ENCODE results near the gene ARRB1. TPM values are rescaled to one million over a fixed set of nuclear protein-coding genes. Genes with fewer than 3 reads are reported as not detected.

The ARRB1 gene
- total and polyA plus RNA-seq, 2 donors from 2014 or later: 17.6 to 53.8 TPM

- Histone ChIP-seq H3K27ac (ENCODE audit: low read depth in 2 of 2, low read length in 2 of 2) (no peak overlapping the region), H3K4me3 (ENCODE audit: low read length in 3 of 3) (no peak overlapping the region), H3K27me3 (ENCODE audit: control insufficient read depth, insufficient read depth, low read length) (no peaks in the 10 kb centered on the region), H3K4me1 (ENCODE audit: control insufficient read depth in 2 of 3, insufficient read depth in 2 of 3, low read depth in 1 of 3, low read length in 3 of 3) (peaks cover 0 to 9% (median 0%) of the 10 kb centered on the region in 3 donors), H3K9me3 (ENCODE audit: control insufficient read depth in 2 of 3, insufficient read depth in 1 of 3, low read length in 3 of 3) (no peaks in the 10 kb centered on the region), H3K36me3 (ENCODE audit: control insufficient read depth in 2 of 3, insufficient read depth in 3 of 3, low read length in 3 of 3) (no peaks in the 10 kb centered on the region), H3K9ac (ENCODE audit: low read length in 3 of 3) (no peak overlapping the region)
- no peak for TF ChIP-seq CTCF (IDR thresholded peaks at IDR 0.05; ENCODE audit: borderline replicate concordance, extremely low read depth, insufficient read depth)
- FAIRE-seq (no peak), DNase-seq (no peak)
- intact Hi-C loops (cut with DNase I): no loop called here
Measured at GRCh38 chr11:75356613-75357012, 5.2 kb upstream of the ARRB1 start.

DNA sequence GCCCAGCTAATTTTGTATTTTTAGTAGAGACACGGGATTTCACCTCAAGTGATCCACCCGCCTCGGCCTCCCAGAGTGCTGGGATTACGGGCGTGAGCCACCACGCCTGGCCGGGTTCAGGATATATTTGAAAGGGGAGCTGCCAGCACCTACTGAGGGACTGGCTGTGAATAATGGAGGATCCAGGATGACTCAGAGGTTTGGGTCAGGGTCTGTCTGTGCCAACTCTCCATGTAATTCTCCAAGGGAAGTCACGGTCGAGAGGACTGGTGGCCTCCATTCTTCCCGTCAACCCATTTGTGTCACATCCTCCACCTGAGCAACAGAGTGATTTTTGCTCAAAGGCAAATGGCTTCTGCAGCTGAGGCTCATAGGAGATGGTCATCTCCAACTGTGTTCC lies 3.6 kb upstream of the ARRB1 start:
- intact Hi-C loops (cut with DNase I): no loop called here
- Histone ChIP-seq H3K27me3 (ENCODE audit: control insufficient read depth, insufficient read depth, low read length) (no peaks in the 10 kb centered on the region), H3K4me1 (ENCODE audit: control insufficient read depth in 2 of 3, insufficient read depth in 2 of 3, low read depth in 1 of 3, low read length in 3 of 3) (peaks cover 0 to 17% (median 3%) of the 10 kb centered on the region in 3 donors), H3K27ac (ENCODE audit: low read depth in 2 of 2, low read length in 2 of 2) (no peak overlapping the region), H3K4me3 (ENCODE audit: low read length in 3 of 3) (no peak overlapping the region), H3K36me3 (ENCODE audit: control insufficient read depth in 2 of 3, insufficient read depth in 3 of 3, low read length in 3 of 3) (no peaks in the 10 kb centered on the region), H3K9me3 (ENCODE audit: control insufficient read depth in 2 of 3, insufficient read depth in 1 of 3, low read length in 3 of 3) (no peaks in the 10 kb centered on the region), H3K9ac (ENCODE audit: low read length in 3 of 3) (no peak overlapping the region)
- FAIRE-seq: no peak
- DNase-seq: no peak
- TF ChIP-seq CTCF (IDR thresholded peaks at IDR 0.05; ENCODE audit: borderline replicate concordance, extremely low read depth, insufficient read depth): no peak

DNA sequence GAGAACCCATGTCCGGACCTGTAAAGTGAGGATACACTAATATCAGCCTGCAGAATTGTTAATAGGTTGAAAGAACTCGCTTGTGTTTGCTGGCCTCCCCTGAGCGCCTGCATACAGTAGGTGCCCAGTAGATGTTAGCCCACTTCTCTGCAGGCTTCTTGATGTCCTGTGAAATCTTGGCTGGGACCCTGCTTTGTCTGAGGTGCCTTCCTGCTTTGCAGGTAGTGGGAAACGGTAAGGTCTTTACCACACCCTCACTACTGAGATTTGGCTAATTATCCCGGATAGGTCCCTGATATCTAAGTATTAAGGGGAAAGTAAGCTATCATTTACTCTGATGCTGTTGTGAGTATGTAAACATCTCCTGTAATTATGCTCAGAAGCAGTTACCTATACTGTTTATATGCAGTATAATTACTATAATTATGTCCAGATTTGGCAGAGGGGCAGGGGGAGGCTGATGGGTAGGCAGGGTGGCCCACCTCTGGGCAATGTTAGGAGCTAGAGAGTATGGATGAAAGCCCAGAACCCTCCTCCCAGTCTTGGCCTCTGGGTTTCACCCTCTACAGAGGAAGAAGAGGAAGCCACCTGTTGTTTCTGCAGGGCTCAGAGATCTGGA lies 1.2 kb upstream of the ARRB1 start:
- H3K9ac ChIP-seq (ENCODE audit: low read length in 3 of 3): no peak overlapping the region
- no peak for FAIRE-seq
- DNase-seq: peak in 1 of 5 donors; percentile 28
- no peaks in the 10 kb centered on the region for H3K36me3 ChIP-seq (ENCODE audit: control insufficient read depth in 2 of 3, insufficient read depth in 3 of 3, low read length in 3 of 3)
- H3K4me3 ChIP-seq (ENCODE audit: low read length in 3 of 3): peak overlapping the region in 2 of 3 donors; percentile 44 to 70
- intact Hi-C loops (cut with DNase I): no loop called here
- H3K4me1 ChIP-seq (ENCODE audit: control insufficient read depth in 2 of 3, insufficient read depth in 2 of 3, low read depth in 1 of 3, low read length in 3 of 3): peaks cover 3 to 37% (median 7%) of the 10 kb centered on the region in 3 donors
- H3K9me3 ChIP-seq (ENCODE audit: control insufficient read depth in 2 of 3, insufficient read depth in 1 of 3, low read length in 3 of 3): no peaks in the 10 kb centered on the region
- no peak for TF ChIP-seq CTCF (IDR thresholded peaks at IDR 0.05; ENCODE audit: borderline replicate concordance, extremely low read depth, insufficient read depth)
- no peaks in the 10 kb centered on the region for H3K27me3 ChIP-seq (ENCODE audit: control insufficient read depth, insufficient read depth, low read length)
- peak overlapping the region; percentile 25 to 73 for H3K27ac ChIP-seq (ENCODE audit: low read depth in 2 of 2, low read length in 2 of 2)
